GM19463 (cell line): ENCODE data around the gene PRR12.

ENCODE experiments used
- ATAC-seq: cut with Tn5 transposase; IDR thresholded peaks from one replicate; pipeline ENCODE4 v1.9.1; 2021; ENCODE audit warnings: mild to moderate bottlenecking, moderate library complexity; ENCODE audit not compliant: unreplicated experiment

PRR12 gene

DNA sequence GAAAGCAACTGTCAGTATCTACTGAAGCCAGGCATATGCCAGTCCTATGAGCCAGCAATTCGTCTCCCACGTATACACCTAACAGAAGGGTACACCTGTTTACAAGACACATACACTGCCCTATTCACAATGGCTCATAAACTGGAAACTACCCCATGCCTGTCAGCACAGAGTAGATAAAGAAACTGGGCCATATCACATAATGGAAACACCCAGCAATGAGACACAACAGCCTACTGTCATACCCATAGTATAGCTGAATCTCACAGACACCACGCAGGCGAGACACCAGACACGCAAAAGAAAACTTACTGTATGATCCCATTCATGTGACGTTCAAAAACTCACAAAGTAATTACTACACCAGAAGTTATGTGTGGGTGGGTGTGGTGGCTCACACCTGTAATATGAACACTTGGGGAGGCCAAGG is 26.4 kb upstream of the PRR12 start:
- ATAC-seq: no peak

DNA sequence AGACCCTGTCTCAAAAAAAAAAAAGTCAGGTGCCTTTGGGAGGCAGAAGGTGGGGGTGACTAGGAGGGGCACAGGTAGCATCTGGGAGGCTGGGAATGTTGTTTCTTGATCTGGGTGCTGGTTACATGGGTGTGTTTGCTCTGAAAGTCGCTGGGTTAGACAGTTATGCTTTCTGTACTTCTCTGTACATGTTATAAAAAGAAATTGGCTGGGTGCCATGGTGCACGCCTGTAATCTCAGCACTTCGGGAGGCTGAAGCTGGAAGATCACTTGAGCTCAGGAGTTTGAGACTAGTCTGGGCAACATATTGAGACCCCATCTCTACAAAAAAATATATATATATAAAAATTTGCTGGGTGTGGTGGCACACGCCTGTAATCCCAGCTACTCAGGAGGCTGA is 25.7 kb upstream of the PRR12 start:
- no peak for ATAC-seq

GRCh38 chr19:49566302-49566701 is 24.7 kb upstream of the PRR12 start:
- ATAC-seq: no peak

DNA sequence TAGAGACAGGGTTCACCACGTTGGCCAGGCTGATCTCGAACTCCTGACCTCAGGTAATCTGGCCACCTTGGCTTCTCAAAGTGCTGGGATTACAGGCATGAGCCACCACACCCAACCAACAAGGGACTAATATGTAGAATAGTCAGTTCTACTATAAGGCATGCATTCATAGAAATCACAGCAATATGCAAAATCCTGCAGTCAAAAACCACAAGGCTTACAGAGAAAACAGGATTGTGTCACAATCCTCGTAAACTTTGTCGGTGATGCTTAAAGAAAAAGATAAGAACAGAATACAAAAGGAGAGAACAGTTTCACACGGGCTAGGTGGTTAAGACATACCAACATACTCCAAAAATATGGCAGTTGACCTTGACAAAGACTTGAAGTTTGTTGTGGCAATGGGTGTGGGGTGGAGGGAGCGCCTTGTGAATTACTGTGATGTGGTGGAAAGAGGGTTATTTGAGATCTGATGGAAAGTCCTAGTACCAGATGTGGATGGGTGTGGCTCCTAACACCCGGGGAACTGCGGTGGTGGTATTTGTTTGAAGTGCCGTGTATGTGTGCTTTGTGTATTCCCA is 23.0 kb upstream of the PRR12 start:
- no peak for ATAC-seq

- no peak for ATAC-seq
Measured at GRCh38 chr19:49570138-49570856, 20.7 kb upstream of the PRR12 start.

- ATAC-seq: no peak
Measured at GRCh38 chr19:49570997-49571676, 19.8 kb upstream of the PRR12 start.

DNA sequence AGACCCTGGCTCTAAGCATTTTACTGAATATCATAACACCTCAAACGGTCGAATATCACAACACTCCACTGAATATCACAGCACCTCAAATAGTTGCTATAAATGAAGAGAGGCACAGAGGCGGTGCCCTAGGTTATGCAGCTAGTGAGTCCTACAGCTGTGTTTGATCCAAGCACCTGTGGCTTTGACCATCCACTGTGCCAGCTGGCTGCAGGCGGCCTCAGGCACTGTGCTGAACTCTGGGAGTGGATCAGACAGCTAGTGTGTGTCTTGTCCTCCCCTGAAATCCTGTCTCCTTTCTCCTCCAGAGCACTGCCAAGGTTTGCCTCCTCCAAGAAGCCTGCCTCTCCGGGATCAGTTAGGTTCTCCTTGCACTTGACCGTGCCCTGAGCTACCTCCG is 18.0 kb upstream of the PRR12 start:
- no peak for ATAC-seq

GRCh38 chr19:49573425-49573824 is 17.6 kb upstream of the PRR12 start:
- no peak for ATAC-seq

GRCh38 chr19:49574206-49574755 is 16.7 kb upstream of the PRR12 start:
- ATAC-seq: no peak

DNA sequence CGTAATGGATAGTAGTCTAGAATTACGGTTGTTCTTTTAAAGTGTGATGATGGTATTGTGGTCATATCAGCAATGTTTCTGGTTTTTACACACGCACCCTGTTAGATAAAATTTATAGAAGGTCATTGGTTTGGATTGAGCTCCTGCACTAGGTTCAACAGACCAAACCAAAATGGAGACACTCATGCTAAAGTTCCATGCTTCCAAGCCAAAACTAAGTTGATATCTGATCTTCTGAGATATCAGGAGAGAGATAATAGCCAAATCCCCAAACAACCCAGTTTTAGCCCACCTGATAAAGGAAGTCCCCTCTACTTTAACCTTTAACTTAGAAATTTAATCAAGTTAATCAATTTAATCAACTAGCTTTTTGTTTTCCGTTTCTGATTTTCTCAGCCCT is 11.8 kb upstream of the PRR12 start:
- ATAC-seq: no peak

GRCh38 chr19:49579947-49580263 is 11.1 kb upstream of the PRR12 start:
- ATAC-seq: no peak

DNA sequence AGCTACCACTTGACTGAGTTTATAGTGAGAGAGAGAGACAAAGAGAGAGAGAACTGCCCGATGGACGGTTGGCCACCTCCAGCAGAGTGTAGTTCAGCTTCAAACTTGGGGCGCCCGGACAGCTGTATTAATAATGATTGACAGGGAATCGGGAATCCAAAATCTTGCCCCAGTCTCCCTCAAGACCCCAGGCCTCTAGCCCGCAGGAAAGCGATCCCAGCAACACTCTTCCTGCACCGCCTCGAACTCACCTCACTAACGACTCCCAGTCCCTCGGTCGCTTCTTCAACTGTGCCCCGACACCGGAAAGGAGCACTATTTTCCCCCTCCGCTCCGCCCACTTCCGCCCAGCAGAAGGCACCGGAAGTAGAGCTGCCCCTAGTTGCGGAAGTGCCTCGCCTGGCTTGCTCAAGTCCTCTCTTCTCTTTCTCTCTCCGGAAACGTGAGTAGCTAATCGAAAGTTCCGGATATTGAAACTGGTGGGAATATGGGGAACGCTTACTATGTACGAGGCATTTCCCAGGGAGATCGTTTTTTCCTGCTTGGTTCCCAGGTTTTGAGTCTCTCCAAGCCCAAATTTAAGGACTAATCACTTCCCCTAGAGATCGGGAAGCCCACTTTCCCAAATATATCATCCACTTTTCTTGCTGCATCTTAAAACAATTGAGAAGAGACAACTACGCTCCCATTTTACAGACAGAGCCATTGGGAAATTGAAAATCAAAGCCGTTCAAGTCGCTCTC is 10.5 kb upstream of the PRR12 start, which contains the start of gene NOSIP:
Gene NOSIP (minus strand): TSS at position 293 of the 743 bp plus-strand sequence. CDS start 19,865 bp downstream, outside the sequence.
- peak; percentile 87 for ATAC-seq

DNA sequence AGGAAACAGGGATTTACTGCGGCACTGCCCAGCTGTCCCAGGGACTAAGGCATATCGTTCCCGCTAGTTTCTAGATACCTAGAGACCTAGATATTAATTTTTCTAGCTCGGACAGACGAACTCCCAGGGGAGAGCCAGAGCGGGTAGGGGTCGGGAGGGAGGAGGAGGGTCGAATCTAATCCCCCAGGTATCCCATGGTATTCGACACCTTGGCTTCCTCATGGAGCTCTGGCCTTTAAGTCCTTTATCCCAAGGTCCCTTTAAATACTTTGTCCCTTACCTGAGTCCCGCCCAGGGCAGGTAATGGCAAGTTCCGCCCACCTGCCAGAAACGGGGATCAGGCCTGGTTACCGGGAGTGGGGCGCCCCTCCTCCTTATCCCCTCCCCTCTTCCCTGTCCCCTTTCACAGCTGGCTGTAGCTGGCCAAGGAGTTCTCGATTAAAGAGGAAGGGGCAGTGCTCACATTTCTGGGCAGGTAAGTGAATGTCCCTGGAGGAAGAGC is 9.9 kb upstream of the PRR12 start, which contains the start of gene PRRG2:
Gene PRRG2 (plus strand): TSS at position 310 of the 502 bp plus-strand sequence. CDS start 1,904 bp downstream, outside the sequence.
- ATAC-seq: no peak

DNA sequence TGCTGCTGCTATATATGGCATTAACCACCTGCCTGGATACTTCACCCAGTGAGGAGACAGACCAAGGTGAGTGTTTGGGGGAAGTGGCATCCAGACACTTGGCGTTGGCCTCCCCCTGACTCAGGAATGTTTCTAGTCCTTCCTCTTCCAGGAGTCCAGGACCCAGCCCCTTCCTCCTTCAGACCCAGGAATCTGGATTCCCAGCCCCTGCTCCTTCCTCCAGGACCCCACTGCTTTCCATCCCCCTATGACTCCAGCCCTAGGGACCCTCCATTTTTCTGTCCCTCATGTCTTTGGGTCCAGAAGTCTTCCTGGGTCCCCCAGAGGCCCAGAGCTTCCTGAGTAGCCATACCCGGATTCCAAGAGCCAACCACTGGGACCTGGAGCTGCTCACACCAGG is 7.7 kb upstream of the PRR12 start:
- no peak for ATAC-seq

DNA sequence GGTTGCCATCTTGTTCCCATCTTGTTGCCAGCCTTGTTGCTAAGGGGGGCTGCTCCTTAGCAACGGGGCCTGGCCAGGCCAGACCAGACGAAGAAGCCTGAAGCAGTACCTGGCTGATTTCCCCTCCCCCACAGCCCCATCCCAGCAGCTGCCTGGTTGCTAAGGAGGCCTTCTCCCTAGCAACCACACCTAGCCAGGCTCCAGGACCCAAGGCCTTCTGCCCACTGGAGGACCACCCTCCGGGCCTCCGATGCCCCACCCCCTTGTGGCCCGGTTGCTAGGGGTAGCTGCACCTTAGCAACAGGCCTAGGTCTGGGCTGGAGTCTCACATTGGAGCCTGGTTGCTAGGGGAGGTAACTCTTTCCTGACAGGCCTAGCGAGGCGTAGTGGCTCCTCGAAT is 6.0 kb upstream of the PRR12 start:
- no peak for ATAC-seq

DNA sequence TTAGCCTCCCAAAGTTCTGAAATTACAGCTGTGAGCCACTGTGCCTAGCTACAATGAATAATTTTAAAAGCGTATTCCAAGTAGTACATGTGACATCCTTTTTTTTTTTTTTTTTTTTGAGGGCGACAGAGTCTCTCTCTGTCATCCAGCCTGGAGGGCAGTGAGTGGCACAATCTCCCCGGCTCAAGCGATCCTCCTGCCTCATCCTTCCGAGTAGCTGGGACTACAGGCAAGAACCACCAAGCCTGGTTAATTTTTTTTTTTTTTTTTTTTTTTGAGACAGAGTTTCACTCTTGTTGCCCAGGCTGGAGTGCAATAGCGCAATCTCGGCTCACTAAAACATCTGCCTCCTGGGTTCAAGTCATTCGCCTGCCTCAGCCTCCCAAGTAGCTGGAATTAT is 3.8 kb upstream of the PRR12 start:
- ATAC-seq: no peak

- no peak for ATAC-seq
Measured at GRCh38 chr19:49588365-49589122, 2.4 kb upstream of the PRR12 start.

DNA sequence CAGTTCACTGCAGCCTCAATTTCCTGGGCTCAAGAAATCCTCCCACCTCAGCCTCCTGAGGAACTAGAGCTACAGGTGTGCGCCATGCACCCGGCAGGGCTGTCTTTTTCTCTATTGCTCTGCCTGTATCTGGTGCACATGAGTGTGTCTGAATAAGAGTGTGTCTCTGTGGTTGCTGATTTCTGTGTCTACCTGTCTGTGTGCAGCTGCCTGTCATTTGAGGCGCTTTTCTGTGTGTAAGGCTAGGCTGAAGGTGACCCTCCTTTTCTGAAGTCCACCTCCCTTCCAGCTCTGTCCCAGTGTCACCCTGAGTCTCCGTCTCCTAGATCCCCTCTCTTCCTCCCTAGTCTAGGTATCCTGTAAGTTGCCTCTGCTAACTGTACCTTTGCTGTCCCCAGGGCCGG is 1.5 kb upstream of the PRR12 start:
- no peak for ATAC-seq

- ATAC-seq: peak; percentile 75
Measured at GRCh38 chr19:49590071-49590970, 661 bp upstream of the PRR12 start.
